ENCODE data around the gene CNIH3.
"Not testable (repeated sequence)": the region's sequence is repeated elsewhere in the genome, so short reads cannot be mapped to it uniquely, and the experiment has no call there.

Gene CNIH3

DNA sequence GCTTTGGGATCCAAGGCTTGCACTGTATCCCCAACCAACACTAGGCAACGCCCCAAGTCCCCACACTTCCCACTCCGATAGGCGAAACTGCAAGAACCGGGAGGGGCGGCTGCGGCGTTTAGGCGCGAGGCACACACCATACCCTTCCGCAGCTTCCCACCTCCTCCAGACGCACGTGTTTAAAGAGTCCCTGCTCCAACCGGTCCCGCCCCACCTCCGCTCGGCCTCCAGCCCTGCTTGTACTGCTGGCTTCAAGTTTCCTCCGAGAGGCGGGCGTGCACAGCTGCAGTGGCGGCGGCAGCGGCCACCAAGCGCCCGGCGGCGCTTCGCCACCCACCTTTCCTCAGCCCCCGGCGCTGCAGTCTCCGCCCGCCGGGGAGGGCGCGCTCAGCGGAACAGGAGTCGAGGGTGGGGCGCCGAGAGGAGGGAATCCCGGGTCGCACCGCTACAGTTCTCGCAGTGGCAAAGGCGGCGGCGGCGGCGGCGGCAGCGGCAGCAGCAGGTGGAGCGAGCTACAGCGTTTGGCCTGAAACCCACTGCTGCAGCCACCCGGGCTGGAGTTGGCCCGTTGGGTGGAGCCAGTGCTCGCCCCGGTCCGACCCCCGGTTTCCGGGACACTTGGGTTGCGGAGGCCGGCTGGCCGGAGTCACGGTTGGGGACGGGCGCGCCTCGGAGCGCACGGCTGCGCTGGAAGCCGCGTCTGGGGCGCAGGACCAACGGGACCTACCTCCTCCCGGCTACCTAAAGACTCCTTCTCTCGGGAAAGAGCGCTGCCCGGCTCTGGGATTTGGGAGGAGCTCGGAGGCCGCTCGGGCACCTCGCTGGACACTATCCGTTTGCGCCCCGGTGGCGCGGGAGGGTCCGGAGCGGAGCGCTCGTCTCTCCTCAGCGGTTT, at the start of gene CNIH3:
CNIH3 (plus strand) TSS at position 457 of the 895 bp plus-strand sequence. CDS start 858 bp downstream, outside the sequence.
- ATAC-seq = peak; percentile 75
- TF ChIP-seq TOX (CRISPR knock-in tag; IDR thresholded peaks at IDR 0.05; ENCODE audit: borderline replicate concordance) = no peak
- TF ChIP-seq ZNF70 (CRISPR knock-in tag; IDR thresholded peaks at IDR 0.05) = no peak
- TF ChIP-seq ISL1 (CRISPR knock-in tag; IDR thresholded peaks at IDR 0.05) = no peak
- TF ChIP-seq ZNF565 (CRISPR knock-in tag; conservative IDR thresholded peaks at IDR 0.05; ENCODE audit: low read depth) = no peak
- TF ChIP-seq PPARA (CRISPR knock-in tag; IDR thresholded peaks at IDR 0.05; ENCODE audit: borderline replicate concordance) = no peak
- TF ChIP-seq, protein P1, sequence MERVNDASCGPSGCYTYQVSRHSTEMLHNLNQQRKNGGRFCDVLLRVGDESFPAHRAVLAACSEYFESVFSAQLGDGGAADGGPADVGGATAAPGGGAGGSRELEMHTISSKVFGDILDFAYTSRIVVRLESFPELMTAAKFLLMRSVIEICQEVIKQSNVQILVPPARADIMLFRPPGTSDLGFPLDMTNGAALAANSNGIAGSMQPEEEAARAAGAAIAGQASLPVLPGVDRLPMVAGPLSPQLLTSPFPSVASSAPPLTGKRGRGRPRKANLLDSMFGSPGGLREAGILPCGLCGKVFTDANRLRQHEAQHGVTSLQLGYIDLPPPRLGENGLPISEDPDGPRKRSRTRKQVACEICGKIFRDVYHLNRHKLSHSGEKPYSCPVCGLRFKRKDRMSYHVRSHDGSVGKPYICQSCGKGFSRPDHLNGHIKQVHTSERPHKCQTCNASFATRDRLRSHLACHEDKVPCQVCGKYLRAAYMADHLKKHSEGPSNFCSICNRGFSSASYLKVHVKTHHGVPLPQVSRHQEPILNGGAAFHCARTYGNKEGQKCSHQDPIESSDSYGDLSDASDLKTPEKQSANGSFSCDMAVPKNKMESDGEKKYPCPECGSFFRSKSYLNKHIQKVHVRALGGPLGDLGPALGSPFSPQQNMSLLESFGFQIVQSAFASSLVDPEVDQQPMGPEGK (CRISPR knock-in tag; IDR thresholded peaks at IDR 0.05; ENCODE audit: borderline replicate concordance) = no peak
- TF ChIP-seq, protein P2, sequence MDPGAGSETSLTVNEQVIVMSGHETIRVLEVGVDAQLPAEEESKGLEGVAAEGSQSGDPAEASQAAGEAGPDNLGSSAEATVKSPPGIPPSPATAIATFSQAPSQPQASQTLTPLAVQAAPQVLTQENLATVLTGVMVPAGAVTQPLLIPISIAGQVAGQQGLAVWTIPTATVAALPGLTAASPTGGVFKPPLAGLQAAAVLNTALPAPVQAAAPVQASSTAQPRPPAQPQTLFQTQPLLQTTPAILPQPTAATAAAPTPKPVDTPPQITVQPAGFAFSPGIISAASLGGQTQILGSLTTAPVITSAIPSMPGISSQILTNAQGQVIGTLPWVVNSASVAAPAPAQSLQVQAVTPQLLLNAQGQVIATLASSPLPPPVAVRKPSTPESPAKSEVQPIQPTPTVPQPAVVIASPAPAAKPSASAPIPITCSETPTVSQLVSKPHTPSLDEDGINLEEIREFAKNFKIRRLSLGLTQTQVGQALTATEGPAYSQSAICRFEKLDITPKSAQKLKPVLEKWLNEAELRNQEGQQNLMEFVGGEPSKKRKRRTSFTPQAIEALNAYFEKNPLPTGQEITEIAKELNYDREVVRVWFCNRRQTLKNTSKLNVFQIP (CRISPR knock-in tag; IDR thresholded peaks at IDR 0.05; ENCODE audit: borderline replicate concordance, low read depth) = no peak
- TF ChIP-seq SNAI2 (CRISPR knock-in tag; IDR thresholded peaks at IDR 0.05) = no peak
- no peak for TF ChIP-seq BACH2 (CRISPR knock-in tag; IDR thresholded peaks at IDR 0.05; ENCODE audit: borderline replicate concordance)

DNA sequence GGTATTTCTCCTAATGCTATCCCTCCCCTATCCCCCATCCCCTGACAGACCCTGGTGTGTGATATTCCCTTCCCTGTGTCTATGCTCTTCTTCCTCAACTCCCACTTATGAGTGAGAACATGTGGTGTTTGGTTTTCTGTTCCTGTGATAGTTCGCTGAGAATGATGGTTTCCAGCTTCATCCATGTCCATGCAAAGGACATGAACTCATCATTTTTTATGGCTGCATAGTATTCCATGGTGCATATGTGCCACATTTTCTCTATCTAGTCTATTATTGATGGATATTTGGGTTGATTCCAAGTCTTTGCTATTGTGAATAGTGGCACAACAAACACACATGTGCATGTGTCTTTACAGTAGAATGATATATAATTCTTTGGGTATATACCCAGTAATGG, 49.6 kb upstream of the CNIH3 start:
- ATAC-seq = not testable (repeated sequence)

DNA sequence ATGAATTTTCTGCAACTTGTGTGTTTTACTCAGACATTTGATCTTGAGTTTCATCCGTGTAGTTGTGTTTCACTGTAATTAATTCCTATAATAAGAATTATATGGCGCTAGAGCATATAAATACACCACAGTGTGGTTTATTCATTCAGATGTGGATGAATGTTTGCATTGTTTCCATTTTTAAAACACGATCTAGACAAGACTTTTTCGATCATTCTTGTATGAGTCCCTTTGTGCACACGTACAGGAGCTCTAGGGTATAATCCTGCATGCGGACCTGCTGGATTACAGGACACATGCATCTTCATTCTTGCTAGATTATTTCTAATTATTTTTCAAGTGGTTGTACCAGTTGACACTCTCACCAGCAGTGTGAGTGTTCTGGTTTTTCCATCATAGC, 46.8 kb upstream of the CNIH3 start:
- TF ChIP-seq ZFP30 (CRISPR knock-in tag; IDR thresholded peaks at IDR 0.05) (no peak), RARB (CRISPR knock-in tag; IDR thresholded peaks at IDR 0.05) (no peak), ZNF70 (CRISPR knock-in tag; IDR thresholded peaks at IDR 0.05) (no peak), OSR1 (CRISPR knock-in tag; IDR thresholded peaks at IDR 0.05) (no peak), ARNTL (CRISPR knock-in tag; IDR thresholded peaks at IDR 0.05; ENCODE audit: borderline replicate concordance, low read depth) (no peak)
- TF ChIP-seq, protein P1 (CRISPR knock-in tag; IDR thresholded peaks at IDR 0.05; ENCODE audit: borderline replicate concordance) = no peak
- TF ChIP-seq, protein P3, sequence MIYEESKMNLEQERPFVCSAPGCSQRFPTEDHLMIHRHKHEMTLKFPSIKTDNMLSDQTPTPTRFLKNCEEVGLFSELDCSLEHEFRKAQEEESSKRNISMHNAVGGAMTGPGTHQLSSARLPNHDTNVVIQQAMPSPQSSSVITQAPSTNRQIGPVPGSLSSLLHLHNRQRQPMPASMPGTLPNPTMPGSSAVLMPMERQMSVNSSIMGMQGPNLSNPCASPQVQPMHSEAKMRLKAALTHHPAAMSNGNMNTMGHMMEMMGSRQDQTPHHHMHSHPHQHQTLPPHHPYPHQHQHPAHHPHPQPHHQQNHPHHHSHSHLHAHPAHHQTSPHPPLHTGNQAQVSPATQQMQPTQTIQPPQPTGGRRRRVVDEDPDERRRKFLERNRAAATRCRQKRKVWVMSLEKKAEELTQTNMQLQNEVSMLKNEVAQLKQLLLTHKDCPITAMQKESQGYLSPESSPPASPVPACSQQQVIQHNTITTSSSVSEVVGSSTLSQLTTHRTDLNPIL (CRISPR knock-in tag; IDR thresholded peaks at IDR 0.05; ENCODE audit: low read depth) = no peak
- ATAC-seq = no peak

DNA sequence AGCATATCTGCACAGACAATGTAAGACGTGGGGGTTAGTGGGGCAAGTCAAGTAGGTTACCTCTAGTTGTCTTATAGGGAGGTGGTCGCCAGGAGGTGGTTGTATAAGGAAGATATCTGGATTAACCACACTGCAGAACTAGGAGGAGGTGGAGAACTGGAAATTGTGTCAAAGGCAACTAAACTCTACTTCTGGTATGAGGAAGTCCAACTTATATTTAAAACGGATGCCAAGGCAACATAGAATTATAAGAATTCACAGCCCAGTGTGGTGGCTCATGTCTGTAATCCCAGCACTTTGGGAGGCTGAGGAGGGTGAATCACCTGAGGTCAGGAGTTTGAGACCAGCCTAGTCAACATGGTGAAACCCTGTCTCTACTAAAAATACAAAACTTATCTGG, 44.1 kb upstream of the CNIH3 start:
- peak; percentile 52; the same call in 2 of the 3 replicates for ATAC-seq

DNA sequence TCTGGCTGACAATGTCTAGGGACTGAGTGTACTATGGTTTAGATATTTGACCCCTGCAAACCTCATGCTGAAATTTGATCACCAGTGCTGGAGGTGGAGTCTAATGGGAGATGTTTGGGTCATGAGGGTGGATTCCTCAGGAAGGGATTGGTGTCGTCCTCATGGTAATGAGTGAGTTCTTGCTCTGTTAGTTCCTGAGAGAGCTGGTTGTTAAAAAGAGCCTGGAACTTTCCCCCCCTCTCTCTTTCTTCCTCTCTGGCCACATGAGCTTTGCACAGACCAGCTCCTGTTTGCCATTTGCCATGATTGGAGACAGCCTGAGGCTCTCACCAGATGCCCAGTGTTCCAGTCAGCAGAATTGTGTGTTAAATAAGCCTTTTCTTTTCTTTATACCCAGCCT, 36.6 kb upstream of the CNIH3 start:
- peak; percentile 82 for ATAC-seq
- TF ChIP-seq PPARA (CRISPR knock-in tag; IDR thresholded peaks at IDR 0.05; ENCODE audit: borderline replicate concordance) (no peak), ISL1 (CRISPR knock-in tag; IDR thresholded peaks at IDR 0.05) (no peak), GLIS3 (CRISPR knock-in tag; IDR thresholded peaks at IDR 0.05) (no peak), TCF4 (CRISPR knock-in tag; IDR thresholded peaks at IDR 0.05; ENCODE audit: borderline replicate concordance) (no peak), ARNTL (CRISPR knock-in tag; IDR thresholded peaks at IDR 0.05; ENCODE audit: borderline replicate concordance, low read depth) (no peak), SNAI2 (CRISPR knock-in tag; IDR thresholded peaks at IDR 0.05) (no peak)
- TF ChIP-seq, protein P2 (CRISPR knock-in tag; IDR thresholded peaks at IDR 0.05; ENCODE audit: borderline replicate concordance, low read depth) = no peak

Measured in SK-N-SH treated with all-trans-retinoic acid at 6 μM for 48 hours (cell line).